Suprapubic skin (tissue), 3 donors: ENCODE data around the gene STOM.

ENCODE experiments used
- CTCF ChIP-seq, 2 donors: fragments of 200-600 bp in 1 of 2; fragments of 450-650 bp in 1 of 2; sonication (generic) in 1 of 2; IDR thresholded peaks; one replicate each; pipeline ENCODE4 v1.5.1; 2016 to 2019; ENCODE audit warnings: antibody characterized with exemption in 2 of 2, mild to moderate bottlenecking in 1 of 2, moderate library complexity in 1 of 2
- EP300 ChIP-seq: sonication (generic); formaldehyde crosslinking; IDR thresholded peaks from one replicate; pipeline ENCODE4 v1.6.1; 2017; ENCODE audit warnings: antibody characterized with exemption
- POLR2A ChIP-seq, 2 donors: fragments of 450-650 bp; IDR thresholded peaks; one replicate each; pipeline ENCODE4 v1.6.1; 2017; ENCODE audit warnings: antibody characterized with exemption in 2 of 2, mild to moderate bottlenecking in 2 of 2, moderate library complexity in 2 of 2

- TF ChIP-seq CTCF (IDR thresholded peaks at IDR 0.05) (no peak), EP300 (no peak), POLR2A (IDR thresholded peaks at IDR 0.05) (no peak)
These were observed 2.5 kb downstream of the STOM start for GRCh38 chr9:121367306-121368137.
